Measurements from ENCODE around the gene POLR2E.

The POLR2E gene

DNA sequence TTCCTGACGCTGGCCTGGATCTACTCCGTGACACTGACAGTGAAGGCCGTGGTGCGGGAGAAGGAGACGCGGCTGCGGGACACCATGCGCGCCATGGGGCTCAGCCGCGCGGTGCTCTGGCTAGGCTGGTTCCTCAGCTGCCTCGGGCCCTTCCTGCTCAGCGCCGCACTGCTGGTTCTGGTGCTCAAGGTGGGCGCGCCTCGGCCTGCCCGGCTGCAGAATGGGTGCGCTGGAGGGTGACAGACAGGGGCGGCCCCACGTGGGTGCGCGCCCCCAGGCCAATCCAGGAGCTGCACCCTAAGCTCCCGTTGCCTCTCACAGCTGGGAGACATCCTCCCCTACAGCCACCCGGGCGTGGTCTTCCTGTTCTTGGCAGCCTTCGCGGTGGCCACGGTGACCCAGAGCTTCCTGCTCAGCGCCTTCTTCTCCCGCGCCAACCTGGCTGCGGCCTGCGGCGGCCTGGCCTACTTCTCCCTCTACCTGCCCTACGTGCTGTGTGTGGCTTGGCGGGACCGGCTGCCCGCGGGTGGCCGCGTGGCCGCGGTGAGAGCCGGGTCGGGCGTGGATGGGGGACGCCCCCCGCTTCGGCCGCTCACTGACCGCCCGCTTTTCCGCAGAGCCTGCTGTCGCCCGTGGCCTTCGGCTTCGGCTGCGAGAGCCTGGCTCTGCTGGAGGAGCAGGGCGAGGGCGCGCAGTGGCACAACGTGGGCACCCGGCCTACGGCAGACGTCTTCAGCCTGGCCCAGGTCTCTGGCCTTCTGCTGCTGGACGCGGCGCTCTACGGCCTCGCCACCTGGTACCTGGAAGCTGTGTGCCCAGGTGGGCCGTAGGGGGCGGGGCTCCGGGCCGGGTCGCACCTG lies 48.1 kb downstream of the POLR2E start:
- DNase-seq (ENCODE audit: low spot score), result no peak

DNA sequence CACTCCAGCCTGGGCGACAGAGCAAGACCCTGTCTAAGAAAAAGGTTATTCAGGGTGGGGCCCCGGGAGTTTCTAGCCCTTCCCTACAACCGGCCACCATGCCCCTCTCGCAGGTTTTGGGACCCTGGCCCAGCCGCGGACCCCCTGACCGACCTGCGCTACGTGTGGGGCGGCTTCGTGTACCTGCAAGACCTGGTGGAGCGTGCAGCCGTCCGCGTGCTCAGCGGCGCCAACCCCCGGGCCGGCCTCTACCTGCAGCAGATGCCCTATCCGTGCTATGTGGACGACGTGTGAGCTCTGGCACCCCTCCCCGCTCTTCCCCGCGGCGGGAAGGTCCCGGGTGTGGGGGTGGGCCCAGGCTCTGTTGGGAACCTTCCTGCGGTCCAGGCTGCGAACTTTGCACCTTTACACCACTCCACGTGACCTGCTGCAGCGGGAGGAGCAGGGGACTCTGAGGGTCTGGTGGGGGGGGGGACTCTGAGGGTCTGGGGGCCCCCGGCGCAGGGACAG lies 49.0 kb downstream of the POLR2E start:
- DNase-seq (ENCODE audit: low spot score), result no peak

DNA sequence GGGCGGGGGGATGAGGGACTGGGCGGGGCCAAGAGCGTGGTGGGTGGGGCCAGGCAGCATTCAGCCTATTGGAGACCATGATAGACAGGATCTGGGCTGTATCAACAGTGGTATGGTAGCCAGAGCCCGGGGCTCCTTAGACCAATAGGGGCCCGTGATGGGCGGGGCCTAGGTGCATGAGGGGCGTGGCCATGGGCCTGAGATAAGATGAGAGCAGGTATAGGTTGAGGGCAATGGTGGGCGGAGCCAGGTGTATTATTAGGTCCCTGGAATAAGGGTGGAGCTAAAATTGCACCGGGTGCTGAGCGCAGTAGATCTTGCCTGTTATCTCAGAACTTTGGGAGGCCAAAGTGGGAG lies 50.0 kb downstream of the POLR2E start:
- peak; percentile 100 for DNase-seq (ENCODE audit: low spot score)

DNA sequence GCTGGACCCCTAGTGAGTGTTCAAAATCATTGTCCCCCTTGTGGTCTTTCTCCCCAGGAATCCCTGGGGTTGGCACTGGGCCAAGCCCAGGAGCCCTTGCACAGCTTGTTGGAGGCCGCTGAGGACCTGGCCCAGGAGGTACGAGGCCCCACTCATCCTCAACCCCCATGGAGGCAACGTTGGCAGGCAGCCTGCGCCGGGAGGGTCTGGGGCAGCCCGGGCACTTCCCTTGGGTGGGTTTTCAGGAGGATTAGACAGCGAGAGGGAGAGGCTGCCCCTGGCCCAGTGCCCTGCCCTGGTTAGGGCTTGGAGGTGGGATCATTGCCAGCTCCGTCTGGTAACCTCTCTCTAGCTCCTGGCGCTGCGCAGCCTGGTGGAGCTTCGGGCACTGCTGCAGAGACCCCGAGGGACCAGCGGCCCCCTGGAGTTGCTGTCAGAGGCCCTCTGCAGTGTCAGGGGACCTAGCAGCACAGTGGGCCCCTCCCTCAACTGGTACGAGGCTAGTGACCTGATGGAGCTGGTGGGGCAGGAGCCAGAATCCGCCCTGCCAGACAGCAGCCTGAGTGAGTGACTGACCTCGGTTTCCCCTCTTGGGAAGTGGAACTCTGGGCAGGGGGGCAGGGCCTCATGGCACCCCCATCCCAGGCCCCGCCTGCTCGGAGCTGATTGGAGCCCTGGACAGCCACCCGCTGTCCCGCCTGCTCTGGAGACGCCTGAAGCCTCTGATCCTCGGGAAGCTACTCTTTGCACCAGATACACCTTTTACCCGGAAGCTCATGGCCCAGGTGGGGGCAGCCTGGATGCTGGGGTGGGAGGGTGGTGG lies 52.3 kb downstream of the POLR2E start:
- DNase-seq (ENCODE audit: low spot score), result no peak

DNA sequence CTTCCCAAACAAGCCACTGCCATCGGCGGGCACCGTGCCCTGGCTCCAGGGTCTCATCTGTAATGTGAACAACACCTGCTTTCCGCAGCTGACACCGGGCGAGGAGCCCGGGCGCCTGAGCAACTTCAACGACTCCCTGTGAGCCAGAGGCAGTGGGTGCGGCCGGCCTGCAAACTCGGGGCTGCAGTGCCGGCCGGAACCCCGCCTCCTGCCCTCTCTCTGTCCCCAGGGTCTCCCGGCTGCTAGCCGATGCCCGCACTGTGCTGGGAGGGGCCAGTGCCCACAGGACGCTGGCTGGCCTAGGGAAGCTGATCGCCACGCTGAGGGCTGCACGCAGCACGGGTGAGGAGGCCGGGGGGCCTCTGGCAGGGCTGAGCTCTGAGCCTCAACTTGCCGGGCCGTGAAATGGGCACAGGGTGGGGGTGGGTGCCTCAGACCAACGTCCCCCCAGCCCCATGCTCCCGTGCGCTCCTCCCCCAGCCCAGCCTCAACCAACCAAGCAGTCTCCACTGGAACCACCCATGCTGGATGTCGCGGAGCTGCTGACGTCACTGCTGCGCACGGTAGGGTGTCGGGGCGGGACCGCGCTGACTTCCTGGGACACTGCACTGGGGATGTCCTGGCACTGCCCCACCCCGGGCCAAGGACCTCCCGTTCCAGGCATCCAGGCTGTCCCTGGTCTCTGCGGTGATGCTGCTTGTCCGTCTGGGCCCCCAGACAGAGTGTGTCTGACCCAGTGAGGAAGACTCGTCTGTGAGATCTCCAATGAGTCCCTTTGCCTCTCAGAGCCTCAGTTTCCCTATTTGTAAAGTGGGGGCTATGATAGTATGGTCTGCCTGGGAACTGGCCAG lies 53.1 kb downstream of the POLR2E start:
- no peak for DNase-seq (ENCODE audit: low spot score)

DNA sequence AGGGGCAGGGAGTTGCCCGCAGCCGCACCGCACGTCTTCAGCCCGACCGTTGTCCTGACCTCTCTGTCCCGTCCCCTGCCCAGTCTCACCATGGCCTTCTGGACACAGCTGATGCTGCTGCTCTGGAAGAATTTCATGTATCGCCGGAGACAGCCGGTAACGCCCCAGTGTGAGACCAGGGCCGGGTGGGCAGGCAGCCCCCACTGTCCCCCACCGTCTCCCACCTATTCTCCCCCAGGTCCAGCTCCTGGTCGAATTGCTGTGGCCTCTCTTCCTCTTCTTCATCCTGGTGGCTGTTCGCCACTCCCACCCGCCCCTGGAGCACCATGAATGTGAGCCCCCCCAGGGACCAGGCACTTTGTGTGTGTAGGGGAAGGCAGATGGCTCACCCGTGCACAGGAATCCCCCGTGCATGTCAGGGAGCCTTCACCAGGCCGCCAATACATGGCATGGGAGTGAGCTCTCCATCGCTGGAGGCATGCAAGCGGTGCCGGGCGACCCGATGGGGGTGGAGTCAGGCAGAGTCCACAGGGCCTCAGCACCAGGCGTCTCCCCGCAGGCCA lies 53.8 kb downstream of the POLR2E start:
- DNase-seq (ENCODE audit: low spot score), result peak; percentile 31

DNA sequence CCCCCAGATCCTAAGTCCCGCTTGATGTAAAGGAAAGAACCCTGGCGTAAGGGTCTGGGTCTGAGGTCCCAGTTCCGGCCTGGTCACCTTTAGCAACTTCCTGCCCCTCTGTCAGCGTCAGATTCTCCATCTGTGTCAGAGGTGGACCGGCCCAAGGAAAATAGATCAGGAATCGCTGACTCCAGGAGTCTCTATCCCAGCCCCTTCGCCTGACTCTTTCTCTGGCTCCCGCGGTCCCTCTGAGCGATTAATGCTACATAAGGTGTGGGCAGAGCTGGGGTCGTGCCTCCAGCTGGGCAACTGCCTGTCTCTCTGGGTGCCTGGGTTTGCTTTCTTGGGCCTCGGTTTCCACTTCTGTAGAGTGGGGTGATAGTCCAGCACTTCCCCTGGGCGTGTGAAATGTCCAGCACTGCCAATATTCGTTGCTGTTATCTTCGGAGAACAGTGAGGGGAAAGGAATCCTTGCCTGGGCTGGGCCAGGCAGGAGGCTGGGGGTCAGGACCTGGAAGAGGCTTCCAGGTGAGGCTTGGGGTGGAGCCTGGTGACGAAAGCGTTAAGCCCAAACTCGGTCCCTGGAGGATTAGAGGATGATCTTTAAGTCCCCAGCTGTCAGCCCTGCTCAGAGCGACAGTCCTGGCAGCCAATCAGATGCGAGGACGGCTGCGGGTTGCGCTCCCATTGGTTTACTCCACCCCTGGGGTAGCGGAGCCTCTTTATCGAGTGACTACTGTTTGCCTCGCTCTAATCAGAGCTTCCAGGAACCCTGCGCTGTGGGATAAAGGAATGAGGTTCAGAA lies 54.5 kb downstream of the POLR2E start:
- peak; percentile 97 for DNase-seq (ENCODE audit: low spot score)

DNA sequence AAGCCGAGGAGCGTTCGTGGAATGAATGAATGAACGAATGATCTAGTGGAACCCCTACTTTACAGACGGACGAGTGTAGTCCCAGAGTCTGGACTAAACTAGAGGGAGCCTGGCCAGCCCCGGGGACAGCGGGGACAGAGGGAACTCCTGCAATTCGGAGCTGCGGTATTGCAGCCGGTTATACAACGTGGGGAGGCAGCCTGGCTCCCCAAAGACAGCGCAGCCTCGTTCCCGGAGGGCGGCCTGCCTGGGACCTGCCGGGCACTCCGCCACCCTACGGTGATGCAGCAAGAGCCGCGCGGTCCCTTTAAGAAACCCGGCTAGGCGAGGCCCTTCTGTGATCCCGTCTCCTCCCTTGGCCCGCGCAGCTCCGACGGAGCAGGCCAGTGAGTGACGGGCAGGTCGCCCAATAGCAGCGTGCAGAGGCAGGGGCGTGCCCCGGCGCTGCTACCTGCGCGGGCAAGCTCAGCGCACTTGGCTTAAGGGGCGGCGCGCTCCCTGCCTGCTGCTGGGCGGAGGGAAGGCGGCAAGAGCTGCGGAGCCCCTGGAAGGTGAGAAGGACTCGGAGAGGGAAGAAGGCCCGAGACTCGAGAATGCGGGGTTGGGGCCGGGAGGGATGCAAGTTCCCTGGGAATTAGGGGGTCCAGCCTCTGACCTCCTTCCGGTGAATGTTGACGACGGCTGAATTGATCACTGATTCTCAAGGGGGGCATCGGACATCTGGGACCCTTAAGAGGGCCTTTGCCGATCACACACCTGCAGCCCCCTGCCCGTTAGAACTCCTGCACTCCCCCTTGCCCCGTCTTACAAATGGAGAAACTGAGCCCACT lies 55.3 kb downstream of the POLR2E start, which contains the start of gene ABCA7:
Gene ABCA7 (plus strand): TSS at position 462 of the 830 bp plus-strand sequence. CDS start 1,255 bp downstream, outside the sequence.
- peak; percentile 98 for DNase-seq (ENCODE audit: low spot score)

DNA sequence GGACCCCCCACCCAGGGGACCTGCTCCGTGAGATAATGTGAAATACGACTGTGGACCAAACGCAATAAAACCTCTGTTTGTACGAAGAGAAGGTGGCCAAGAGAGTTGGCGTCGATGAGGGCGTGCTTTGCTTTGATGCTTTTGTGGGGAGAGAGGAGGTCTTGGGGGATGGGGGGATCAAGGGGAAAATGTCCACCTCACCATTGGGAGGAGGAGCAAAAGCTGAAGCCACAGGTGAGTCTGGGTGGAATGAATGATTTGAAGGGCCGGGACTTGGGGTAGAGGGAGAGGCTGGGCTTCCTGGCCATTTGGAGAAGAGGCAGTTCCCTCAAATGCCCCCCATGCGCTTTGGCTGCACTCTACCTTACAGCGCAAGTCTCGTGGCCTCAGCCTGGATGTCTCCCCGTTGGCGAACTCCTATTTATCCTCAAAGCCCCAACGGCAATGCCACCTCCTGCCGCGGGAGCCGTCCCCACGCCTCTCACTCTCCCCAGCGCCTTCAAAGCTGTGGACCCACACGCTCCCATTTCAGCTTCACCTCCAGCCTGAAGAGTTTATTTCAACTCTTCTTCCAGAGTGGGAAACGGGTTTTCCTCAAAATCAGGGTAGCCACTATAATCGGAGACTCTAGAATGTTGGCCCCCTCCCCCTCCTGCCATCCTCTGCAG lies 56.1 kb downstream of the POLR2E start:
- DNase-seq (ENCODE audit: low spot score), result peak; percentile 35

DNA sequence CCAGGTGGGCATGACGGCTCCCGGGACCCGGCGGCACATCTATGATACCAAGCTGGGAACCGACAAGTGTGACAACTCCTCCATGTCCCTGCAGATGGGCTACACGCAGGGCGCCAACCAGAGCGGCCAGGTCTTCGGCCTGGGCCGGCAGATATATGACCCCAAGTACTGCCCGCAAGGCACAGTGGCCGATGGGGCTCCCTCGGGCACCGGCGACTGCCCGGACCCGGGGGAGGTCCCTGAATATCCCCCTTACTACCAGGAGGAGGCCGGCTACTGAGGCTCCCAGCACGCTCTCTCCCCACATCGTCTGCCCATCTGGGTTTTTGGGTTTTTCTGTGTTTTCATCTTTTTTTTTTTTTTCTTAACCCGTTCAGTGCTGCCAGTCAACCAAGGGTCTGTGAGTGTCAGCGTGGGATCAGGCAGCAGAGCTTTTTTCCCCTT lies 57.5 kb downstream of the POLR2E start:
- peak; percentile 69 for DNase-seq (ENCODE audit: low spot score)

All from NAMALWA (cell line).